ENCODE data around the gene DNAJC16. TPM values are rescaled to one million over a fixed set of nuclear protein-coding genes. Genes with fewer than 3 reads are reported as not detected.

Gene DNAJC16
- total RNA-seq, 4 donors from 2014 or later: 7.8 to 30.3 (median 19.7) TPM

DNA sequence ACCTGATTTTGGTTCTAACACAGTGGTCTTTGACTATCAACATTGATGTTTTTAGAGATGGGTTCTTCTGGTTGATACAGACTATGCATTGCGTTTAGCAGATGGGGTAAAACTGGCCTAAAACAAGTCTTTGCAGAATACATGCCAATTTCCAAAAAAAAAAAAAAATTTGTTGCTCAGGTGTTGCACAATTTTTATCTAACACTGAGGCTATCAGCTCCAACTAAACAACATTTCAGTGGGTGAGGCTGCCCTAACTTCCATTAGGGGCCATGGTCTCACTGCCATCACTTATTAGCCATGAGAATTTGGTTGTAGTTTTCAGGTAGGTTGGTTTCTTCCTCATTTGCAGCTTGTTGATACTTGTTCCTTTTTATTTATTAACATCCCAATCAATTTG lies 44.2 kb downstream of the DNAJC16 start:
- H3K27ac ChIP-seq: no peak overlapping the region
- H3K9me3 ChIP-seq: no peaks in the 10 kb centered on the region
- no peaks in the 10 kb centered on the region for H3K4me1 ChIP-seq
- peaks cover 0 to 32% (median 15%) of the 10 kb centered on the region in 4 donors for H3K36me3 ChIP-seq
- 94 to 100% methylated on average over 1 of the region's 1 CpG for WGBS, 2 donors (ENCODE audit: low coverage in 1 of 2)
- in situ Hi-C loops (cut with MboI; ENCODE audit: low pct_ligation_motif_present in 1 of 4, low pct_unique_long_range_greater_than_20kb in 1 of 4, low sequenced_read_pairs in 3 of 4): no loop called here
- no peak overlapping the region for H3K4me3 ChIP-seq
- TF ChIP-seq POLR2AphosphoS5 (IDR thresholded peaks at IDR 0.05) (no peak), EP300 (IDR thresholded peaks at IDR 0.05; ENCODE audit: low read depth) (no peak), POLR2A (IDR thresholded peaks at IDR 0.05) (no peak)
- TF ChIP-seq, protein P1, sequence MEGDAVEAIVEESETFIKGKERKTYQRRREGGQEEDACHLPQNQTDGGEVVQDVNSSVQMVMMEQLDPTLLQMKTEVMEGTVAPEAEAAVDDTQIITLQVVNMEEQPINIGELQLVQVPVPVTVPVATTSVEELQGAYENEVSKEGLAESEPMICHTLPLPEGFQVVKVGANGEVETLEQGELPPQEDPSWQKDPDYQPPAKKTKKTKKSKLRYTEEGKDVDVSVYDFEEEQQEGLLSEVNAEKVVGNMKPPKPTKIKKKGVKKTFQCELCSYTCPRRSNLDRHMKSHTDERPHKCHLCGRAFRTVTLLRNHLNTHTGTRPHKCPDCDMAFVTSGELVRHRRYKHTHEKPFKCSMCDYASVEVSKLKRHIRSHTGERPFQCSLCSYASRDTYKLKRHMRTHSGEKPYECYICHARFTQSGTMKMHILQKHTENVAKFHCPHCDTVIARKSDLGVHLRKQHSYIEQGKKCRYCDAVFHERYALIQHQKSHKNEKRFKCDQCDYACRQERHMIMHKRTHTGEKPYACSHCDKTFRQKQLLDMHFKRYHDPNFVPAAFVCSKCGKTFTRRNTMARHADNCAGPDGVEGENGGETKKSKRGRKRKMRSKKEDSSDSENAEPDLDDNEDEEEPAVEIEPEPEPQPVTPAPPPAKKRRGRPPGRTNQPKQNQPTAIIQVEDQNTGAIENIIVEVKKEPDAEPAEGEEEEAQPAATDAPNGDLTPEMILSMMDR (IDR thresholded peaks at IDR 0.05): no peak
- no peak for DNase-seq
- intact Hi-C loops (cut with DNase I; ENCODE audit: low total_unique reads): no loop called here
- H3K27me3 ChIP-seq: no peaks in the 10 kb centered on the region

- in situ Hi-C loops (cut with MboI; ENCODE audit: low pct_ligation_motif_present in 1 of 4, low pct_unique_long_range_greater_than_20kb in 1 of 4, low sequenced_read_pairs in 3 of 4) (no loop called here), intact Hi-C loops (cut with DNase I; ENCODE audit: low total_unique reads) (no loop called here)
- no peaks in the 10 kb centered on the region for H3K9me3 ChIP-seq
- no peak overlapping the region for H3K27ac ChIP-seq
- DNase-seq: no peak
- no peaks in the 10 kb centered on the region for H3K4me1 ChIP-seq
- H3K27me3 ChIP-seq: no peaks in the 10 kb centered on the region
- H3K4me3 ChIP-seq: no peak overlapping the region
- peaks cover 0 to 28% (median 13%) of the 10 kb centered on the region in 4 donors for H3K36me3 ChIP-seq
- no peak for TF ChIP-seq EP300 (IDR thresholded peaks at IDR 0.05; ENCODE audit: low read depth)
These were observed 44.6 kb downstream of the DNAJC16 start for GRCh38 chr1:15571266-15571665.

GRCh38 chr1:15573477-15573876 lies 46.8 kb downstream of the DNAJC16 start:
- WGBS, 2 donors (ENCODE audit: low coverage in 1 of 2): 22 to 84% methylated on average over 4 to 9 of the region's 9 CpGs
- Histone ChIP-seq H3K27me3 (no peaks in the 10 kb centered on the region), H3K36me3 (peaks cover 0 to 6% (median 3%) of the 10 kb centered on the region in 4 donors), H3K4me1 (no peaks in the 10 kb centered on the region), H3K27ac (no peak overlapping the region), H3K4me3 (no peak overlapping the region), H3K9me3 (no peaks in the 10 kb centered on the region)
- DNase-seq: no peak
- TF ChIP-seq POLR2A (IDR thresholded peaks at IDR 0.05) (no peak), POLR2AphosphoS5 (IDR thresholded peaks at IDR 0.05) (no peak), EP300 (IDR thresholded peaks at IDR 0.05; ENCODE audit: low read depth) (no peak)
- intact Hi-C loops (cut with DNase I; ENCODE audit: low total_unique reads): no loop called here
- in situ Hi-C loops (cut with MboI; ENCODE audit: low pct_ligation_motif_present in 1 of 4, low pct_unique_long_range_greater_than_20kb in 1 of 4, low sequenced_read_pairs in 3 of 4): no loop called here

DNA sequence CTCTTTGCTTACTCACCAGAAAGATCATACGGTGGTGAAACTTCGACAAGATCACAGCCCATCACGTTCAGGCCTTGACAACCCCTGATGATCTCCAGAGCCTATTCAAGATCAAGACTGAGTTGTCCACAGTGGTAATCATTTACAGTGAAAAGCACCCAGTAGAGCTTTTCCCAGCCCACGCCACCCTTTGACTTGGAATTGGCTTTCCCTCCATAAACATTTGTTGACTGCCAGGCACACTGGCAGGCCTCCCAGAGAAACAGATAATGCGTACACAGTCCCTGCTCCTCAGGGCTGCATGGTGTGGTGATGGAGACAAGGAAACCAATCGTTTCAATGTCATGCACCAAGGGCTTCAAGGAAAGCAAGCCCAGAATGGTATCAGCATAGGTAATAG lies 48.1 kb downstream of the DNAJC16 start:
- Histone ChIP-seq H3K4me1 (peaks cover 1 to 7% (median 6%) of the 10 kb centered on the region in 4 donors), H3K9me3 (no peaks in the 10 kb centered on the region), H3K27ac (no peak overlapping the region), H3K36me3 (peaks cover 0 to 4% (median 2%) of the 10 kb centered on the region in 4 donors), H3K4me3 (no peak overlapping the region), H3K27me3 (no peaks in the 10 kb centered on the region)
- no peak for DNase-seq
- intact Hi-C loops (cut with DNase I; ENCODE audit: low total_unique reads): no loop called here
- in situ Hi-C loops (cut with MboI; ENCODE audit: low pct_ligation_motif_present in 1 of 4, low pct_unique_long_range_greater_than_20kb in 1 of 4, low sequenced_read_pairs in 3 of 4): no loop called here
- 75% methylated on average over 6 of the region's 6 CpGs; no CpG with 5 or more reads in 1 of the 2 donors for WGBS, 2 donors (ENCODE audit: low coverage in 1 of 2)
- TF ChIP-seq, protein P1 (IDR thresholded peaks at IDR 0.05): no peak
- no peak for TF ChIP-seq POLR2AphosphoS5 (IDR thresholded peaks at IDR 0.05)
- TF ChIP-seq EP300 (IDR thresholded peaks at IDR 0.05; ENCODE audit: low read depth): no peak
- TF ChIP-seq POLR2A (IDR thresholded peaks at IDR 0.05): no peak

DNA sequence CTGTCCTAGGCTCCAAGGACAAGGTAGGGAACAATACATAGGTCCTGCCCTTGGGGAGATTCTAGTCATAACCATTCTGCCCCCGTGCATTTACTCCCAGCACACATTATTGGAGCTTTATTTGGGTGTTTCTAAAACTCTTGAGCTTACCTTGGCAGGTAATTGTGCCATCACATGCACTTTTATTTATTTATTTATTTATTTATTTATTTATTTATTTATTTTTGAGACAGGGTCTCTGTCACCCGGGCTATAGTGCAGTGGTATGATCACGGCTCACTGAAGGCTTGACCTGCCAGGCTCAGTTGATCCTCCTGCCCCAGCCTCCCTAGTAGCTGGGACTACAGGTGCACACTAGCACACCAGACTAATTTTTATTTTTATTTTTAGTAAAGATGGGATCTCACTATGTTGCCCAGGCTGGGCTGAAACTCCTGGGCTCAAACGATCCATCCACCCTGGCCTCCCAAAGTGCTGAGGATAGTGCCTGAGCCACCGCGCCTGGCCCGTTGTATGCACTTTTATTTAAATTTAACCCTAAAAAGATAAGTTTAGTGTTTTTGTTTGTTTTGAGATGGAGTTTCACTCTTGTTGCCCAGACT lies 49.0 kb downstream of the DNAJC16 start:
- WGBS, 2 donors (ENCODE audit: low coverage in 1 of 2): 97 to 100% methylated on average over 2 to 7 of the region's 7 CpGs
- in situ Hi-C loops (cut with MboI; ENCODE audit: low pct_ligation_motif_present in 1 of 4, low pct_unique_long_range_greater_than_20kb in 1 of 4, low sequenced_read_pairs in 3 of 4): no loop called here
- Histone ChIP-seq H3K36me3 (no peaks in the 10 kb centered on the region), H3K4me3 (no peak overlapping the region), H3K27me3 (no peaks in the 10 kb centered on the region), H3K4me1 (peaks cover 4 to 9% (median 8%) of the 10 kb centered on the region in 4 donors), H3K27ac (no peak overlapping the region), H3K9me3 (no peaks in the 10 kb centered on the region)
- intact Hi-C loops (cut with DNase I; ENCODE audit: low total_unique reads): no loop called here
- no peak for DNase-seq
- TF ChIP-seq, protein P1 (IDR thresholded peaks at IDR 0.05): no peak
- no peak for TF ChIP-seq POLR2AphosphoS5 (IDR thresholded peaks at IDR 0.05)
- no peak for TF ChIP-seq POLR2A (IDR thresholded peaks at IDR 0.05)
- no peak for TF ChIP-seq EP300 (IDR thresholded peaks at IDR 0.05; ENCODE audit: low read depth)
